ENCODE measurements around the gene DUSP28.

GRCh38 chr2:240583774-240584173, 23.6 kb downstream of the DUSP28 start:
- TF ChIP-seq CTCF (IDR thresholded peaks at IDR 0.05) (no peak), EZH2 (IDR thresholded peaks at IDR 0.05) (no peak)
